Measurements from ENCODE around the gene TSC2.

- no peak for TF ChIP-seq CTCF (IDR thresholded peaks at IDR 0.05)
- TF ChIP-seq POLR2A (IDR thresholded peaks at IDR 0.05) = no peak
These were observed 1.6 kb upstream of the TSC2 start for GRCh38 chr16:2045965-2046892.
